ACC112 (cell line): Measurements from ENCODE around the gene ZNG1B.
A peak's percentile ranks its signal among the peaks of the same experiment; 100 is the strongest.
"Not testable (repeated sequence)": the region's sequence is repeated elsewhere in the genome, so short reads cannot be mapped to it uniquely, and the experiment has no call there.

Source experiments
- H2AFZ ChIP-seq: fragments of 200-600 bp; sonication (generic); one replicate; pipeline ENCODE4 v1.6.0; 2017; ENCODE audit warnings: antibody characterized with exemption, low read length; ENCODE audit not compliant: unreplicated experiment
- H3K27ac ChIP-seq: fragments of 200-600 bp; sonication (generic); 2 replicates; pipeline ENCODE4 v1.5.1; 2014; ENCODE audit warnings: low read depth, mild to moderate bottlenecking, antibody characterized with exemption, low read length, moderate library complexity
- H3K27me3 ChIP-seq: fragments of 200-600 bp; sonication (generic); 2 replicates; pipeline ENCODE4 v1.6.1; 2014; ENCODE audit warnings: mild to moderate bottlenecking, antibody characterized with exemption, low read length, moderate library complexity, mixed read lengths; ENCODE audit not compliant: insufficient read depth
- H3K36me3 ChIP-seq: fragments of 200-600 bp; sonication (generic); 2 replicates; pipeline ENCODE4 v1.6.1; 2016; ENCODE audit warnings: mild to moderate bottlenecking, antibody characterized with exemption, low read length, moderate library complexity, mixed read lengths; ENCODE audit not compliant: insufficient read depth
- H3K4me1 ChIP-seq: fragments of 200-600 bp; sonication (generic); one replicate; pipeline ENCODE4 v1.6.1; 2016; ENCODE audit warnings: low read length, mixed read lengths; ENCODE audit not compliant: insufficient read depth, unreplicated experiment, control insufficient read depth
- H3K4me3 ChIP-seq: fragments of 200-600 bp; sonication (generic); 2 replicates; pipeline ENCODE4 v1.5.1; 2014; ENCODE audit warnings: mild to moderate bottlenecking, low read depth, low read length
- H3K79me2 ChIP-seq: fragments of 200-600 bp; sonication (generic); one replicate; pipeline ENCODE4 v1.6.0; 2016; ENCODE audit warnings: low read length; ENCODE audit not compliant: control insufficient read depth, unreplicated experiment, insufficient read depth

ZNG1B gene

GRCh38 chr2:113528126-113528525 is 90.6 kb downstream of the ZNG1B start:
- H3K4me3 ChIP-seq, H2AFZ ChIP-seq, H3K36me3 ChIP-seq, H3K79me2 ChIP-seq, H3K27me3 ChIP-seq, H3K4me1 ChIP-seq, H3K27ac ChIP-seq: not testable (repeated sequence)

- H3K27me3 ChIP-seq, H3K4me3 ChIP-seq, H2AFZ ChIP-seq, H3K4me1 ChIP-seq, H3K79me2 ChIP-seq, H3K36me3 ChIP-seq, H3K27ac ChIP-seq: not testable (repeated sequence)
These were observed 91.4 kb downstream of the ZNG1B start for GRCh38 chr2:113528904-113529303.

- H3K4me1 ChIP-seq, H3K79me2 ChIP-seq, H3K36me3 ChIP-seq, H3K27me3 ChIP-seq, H3K4me3 ChIP-seq, H3K27ac ChIP-seq, H2AFZ ChIP-seq: not testable (repeated sequence)
These were observed 95.5 kb downstream of the ZNG1B start for GRCh38 chr2:113532991-113533390.

- not testable (repeated sequence) for H3K79me2 ChIP-seq, H2AFZ ChIP-seq, H3K4me3 ChIP-seq, H3K27me3 ChIP-seq, H3K36me3 ChIP-seq, H3K4me1 ChIP-seq, H3K27ac ChIP-seq
These were observed 99.1 kb downstream of the ZNG1B start for GRCh38 chr2:113536573-113536972.

GRCh38 chr2:113540834-113541203 is 103.3 kb downstream of the ZNG1B start:
- not testable (repeated sequence) for H3K36me3 ChIP-seq, H3K79me2 ChIP-seq, H2AFZ ChIP-seq, H3K27ac ChIP-seq, H3K4me3 ChIP-seq, H3K4me1 ChIP-seq, H3K27me3 ChIP-seq

GRCh38 chr2:113541204-113541975 is 103.9 kb downstream of the ZNG1B start:
- H3K79me2 ChIP-seq, H3K36me3 ChIP-seq, H3K27ac ChIP-seq, H3K27me3 ChIP-seq, H3K4me1 ChIP-seq: not testable (repeated sequence)
- H2AFZ ChIP-seq: peak overlapping the region; percentile 60
- H3K4me3 ChIP-seq: peak overlapping the region; percentile 77

- H3K27ac ChIP-seq, H2AFZ ChIP-seq, H3K79me2 ChIP-seq, H3K4me1 ChIP-seq, H3K27me3 ChIP-seq, H3K36me3 ChIP-seq: not testable (repeated sequence)
- H3K4me3 ChIP-seq: peak overlapping the region; percentile 77
These were observed 104.5 kb downstream of the ZNG1B start for GRCh38 chr2:113541976-113542485.

- H3K79me2 ChIP-seq, H3K4me3 ChIP-seq, H3K27me3 ChIP-seq, H3K4me1 ChIP-seq, H2AFZ ChIP-seq, H3K36me3 ChIP-seq, H3K27ac ChIP-seq: not testable (repeated sequence)
These were observed 105.0 kb downstream of the ZNG1B start for GRCh38 chr2:113542529-113542928.
